SK-N-SH (cell line): ENCODE results near the gene ARL5B.

Source experiments
- CTCF ChIP-seq: fragments of 200-600 bp; sonication (generic); IDR thresholded peaks from 2 replicates; pipeline ENCODE4 v1.6.1; 2017; ENCODE audit warnings: antibody characterized with exemption, mild to moderate bottlenecking, moderate library complexity
- EP300 ChIP-seq, 2 experiments: IDR thresholded peaks; 2 replicates each; pipeline versions ENCODE4 v1.4.0 to v1.6.1; 2012; ENCODE audit warnings: borderline replicate concordance in 1 of 2, low read depth in 1 of 2, low read length in 1 of 2
- GABPA ChIP-seq: IDR thresholded peaks from 2 replicates; pipeline ENCODE4 v1.4.0; 2012; ENCODE audit warnings: low read depth, mild to moderate bottlenecking
- IRF3 ChIP-seq: fragments of 150-350 bp; IDR thresholded peaks from 2 replicates; pipeline ENCODE4 v1.6.1; 2016; ENCODE audit warnings: mild to moderate bottlenecking, low read depth, low read length
- MAX ChIP-seq: IDR thresholded peaks from 2 replicates; pipeline ENCODE4 v1.4.0; 2012; ENCODE audit warnings: low read depth
- MEF2A ChIP-seq: IDR thresholded peaks from 2 replicates; pipeline ENCODE4 v1.4.0; 2012; ENCODE audit warnings: low read depth, borderline replicate concordance
- NFIC ChIP-seq: IDR thresholded peaks from 2 replicates; pipeline ENCODE4 v1.4.0; 2012; ENCODE audit warnings: borderline replicate concordance
- POLR2AphosphoS5 ChIP-seq: IDR thresholded peaks from 2 replicates; pipeline ENCODE4 v1.6.1; 2012; ENCODE audit warnings: low read depth, low read length
- RAD21 ChIP-seq: IDR thresholded peaks from 2 replicates; pipeline ENCODE4 v1.6.1; 2012; ENCODE audit warnings: mild to moderate bottlenecking, low read length
- RCOR1 ChIP-seq: fragments of 150-350 bp; IDR thresholded peaks from 2 replicates; pipeline ENCODE4 v1.6.1; 2017; ENCODE audit warnings: antibody characterized with exemption, low read length
- REST ChIP-seq: IDR thresholded peaks from 2 replicates; pipeline ENCODE4 v1.6.1; 2012; ENCODE audit warnings: mild to moderate bottlenecking, low read depth, low read length, moderate library complexity
- TAF1 ChIP-seq: IDR thresholded peaks from 2 replicates; pipeline ENCODE4 v1.6.1; 2012; ENCODE audit warnings: low read depth, mild to moderate bottlenecking, low read length, moderate library complexity, borderline replicate concordance
- TEAD4 ChIP-seq: IDR thresholded peaks from 2 replicates; pipeline ENCODE4 v1.4.0; 2012; ENCODE audit warnings: mild to moderate bottlenecking, borderline replicate concordance; ENCODE audit not compliant: insufficient read depth

- no peak for TF ChIP-seq CTCF
- TF ChIP-seq POLR2AphosphoS5 = peak; percentile 88
- TF ChIP-seq REST = no peak
- peak; percentile 95 for TF ChIP-seq GABPA
- TF ChIP-seq RCOR1 = peak; percentile 59; the same call in 1 of the 2 replicates
- no peak for TF ChIP-seq NFIC
- TF ChIP-seq RAD21 = no peak
- TF ChIP-seq MAX = peak; percentile 96
- no peak for TF ChIP-seq MEF2A
- no peak for TF ChIP-seq EP300 (IDR thresholded peaks at IDR 0.05; ENCODE audit: borderline replicate concordance in 1 of 2, low read depth in 1 of 2, low read length in 1 of 2)
- peak; percentile 73; the same call in 1 of the 2 replicates for TF ChIP-seq TAF1
- TF ChIP-seq TEAD4 = no peak
- TF ChIP-seq IRF3 = no peak
These were observed 7.8 kb upstream of the ARL5B start, which contains the start of gene NSUN6 for GRCh38 chr10:18651324-18652007.
